ENCODE data around the gene ARHGAP32. TPM values are rescaled to one million over a fixed set of nuclear protein-coding genes. Genes with fewer than 3 reads are reported as not detected.

The ARHGAP32 gene
- total RNA-seq, 1 donor from 2014 or later, result 10.7 TPM

DNA sequence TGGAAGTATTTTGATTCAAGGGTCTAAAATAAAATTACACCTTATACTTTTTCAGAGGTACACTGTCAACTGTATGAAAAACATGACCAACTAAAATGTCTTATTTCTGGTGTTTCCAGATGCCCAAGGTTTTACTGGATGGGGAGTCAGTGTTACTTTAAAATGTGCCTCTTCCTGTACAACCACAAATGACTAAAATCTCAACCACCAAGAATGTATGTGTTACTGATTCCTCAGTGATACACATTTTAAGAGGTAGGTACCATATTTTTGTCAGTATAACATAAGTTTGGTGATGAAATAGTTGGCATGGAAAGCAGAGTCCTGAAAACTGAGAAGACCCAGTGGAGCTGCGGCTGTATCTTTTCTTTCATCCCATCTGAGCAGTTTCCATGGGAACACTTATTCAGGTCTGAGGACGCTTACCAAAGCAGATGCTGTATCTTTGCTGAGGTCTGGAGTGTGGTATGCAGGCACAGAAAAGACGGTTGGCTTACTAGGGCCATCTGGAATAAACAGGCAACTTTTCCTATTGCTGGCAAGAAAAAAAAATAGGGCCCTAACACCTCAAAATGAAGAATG, 228.3 kb downstream of the ARHGAP32 start:
- ATAC-seq, result no peak

GRCh38 chr11:128962896-128963295, 229.2 kb downstream of the ARHGAP32 start:
- no peak for DNase-seq (ENCODE audit: low spot score)
- ATAC-seq, result no peak

More for the DNA sequence above, 228.3 kb downstream of the ARHGAP32 start:
- no peak for DNase-seq (ENCODE audit: low spot score)

DNA sequence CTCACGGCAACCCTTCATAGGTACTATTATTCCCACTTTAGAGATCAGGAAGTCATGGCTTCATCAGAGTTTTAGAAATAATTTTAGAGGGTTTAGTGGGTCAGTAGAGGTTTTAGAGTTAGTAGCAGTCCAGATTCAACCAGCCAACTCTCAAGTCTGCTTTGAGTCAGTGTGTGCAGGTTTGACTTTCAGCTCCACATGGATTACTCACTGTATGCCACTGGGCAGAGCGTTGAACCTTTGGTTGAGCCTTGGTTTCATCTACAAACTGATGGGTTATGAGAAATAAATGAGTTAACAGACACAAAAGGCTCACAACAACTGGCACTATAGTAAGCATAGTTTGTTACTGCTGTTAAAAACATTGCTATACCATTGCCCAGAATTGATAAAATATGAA, 230.5 kb downstream of the ARHGAP32 start:
- DNase-seq (ENCODE audit: low spot score), result no peak
- no peak for ATAC-seq

- no peak for DNase-seq (ENCODE audit: low spot score)
- peak; percentile 20 for ATAC-seq
Measured at GRCh38 chr11:128957202-128957482, 235.0 kb downstream of the ARHGAP32 start.

DNA sequence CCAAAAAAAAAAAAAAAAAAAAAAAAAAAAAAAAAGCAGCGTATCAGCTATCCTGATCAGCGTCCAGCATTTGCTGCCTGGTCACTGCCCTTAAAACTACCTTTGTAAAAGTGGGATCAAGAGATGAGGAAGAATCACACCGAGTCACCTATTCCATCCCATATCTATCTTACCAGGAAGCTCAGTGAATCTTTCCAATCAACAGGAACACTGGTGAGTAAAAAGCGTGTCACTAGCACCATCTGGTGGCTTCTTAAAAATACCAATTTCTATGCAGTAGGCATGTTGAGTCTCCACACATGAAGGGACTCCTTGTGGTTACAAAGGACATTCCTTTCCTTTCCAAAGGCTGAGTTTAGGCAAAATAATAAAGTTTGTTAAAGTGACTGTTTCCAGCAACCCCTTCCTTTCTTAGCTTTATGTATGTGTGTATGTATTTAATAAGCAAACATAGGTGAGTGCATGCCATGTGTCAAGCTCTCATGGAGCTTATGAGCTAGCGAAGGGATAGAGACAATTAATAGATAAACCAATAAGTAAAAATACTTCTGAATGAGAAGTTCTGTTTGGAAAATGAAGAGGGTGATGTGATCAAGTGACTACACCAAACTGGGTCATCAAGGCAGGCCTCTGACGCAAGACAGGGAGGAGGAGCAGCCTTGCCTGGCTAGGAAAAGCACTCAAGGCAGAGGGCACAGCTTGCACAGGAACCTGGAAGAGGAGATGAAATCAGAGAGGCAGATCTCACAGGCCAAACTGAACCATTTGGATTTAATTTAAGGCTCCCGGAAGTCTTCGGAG, 235.5 kb downstream of the ARHGAP32 start:
- ATAC-seq (peak; percentile 91), DNase-seq (ENCODE audit: low spot score) (no peak)

GRCh38 chr11:128955636-128956035, 236.5 kb downstream of the ARHGAP32 start:
- ATAC-seq (no peak), DNase-seq (ENCODE audit: low spot score) (no peak)

DNA sequence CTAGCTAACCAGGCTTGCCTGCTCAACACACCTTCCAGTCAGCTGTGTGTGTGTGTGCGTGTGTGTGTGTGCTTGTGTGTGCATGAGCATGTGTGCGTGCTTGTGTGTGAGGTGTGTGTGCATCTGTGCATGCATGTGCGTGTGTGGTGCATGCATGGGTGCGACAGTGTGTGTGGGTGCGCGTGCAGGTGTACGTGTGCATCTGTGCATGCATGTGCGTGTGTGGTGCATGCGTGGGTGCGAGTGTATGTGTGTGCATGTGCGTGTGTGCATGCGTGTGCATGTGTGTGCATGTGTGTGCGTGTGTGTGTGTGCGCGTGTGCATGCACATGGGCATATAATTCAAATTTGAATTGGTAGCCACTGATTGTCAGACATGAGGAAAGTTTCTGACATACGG, 239.0 kb downstream of the ARHGAP32 start:
- no peak for ATAC-seq
- DNase-seq (ENCODE audit: low spot score), result no peak

DNA sequence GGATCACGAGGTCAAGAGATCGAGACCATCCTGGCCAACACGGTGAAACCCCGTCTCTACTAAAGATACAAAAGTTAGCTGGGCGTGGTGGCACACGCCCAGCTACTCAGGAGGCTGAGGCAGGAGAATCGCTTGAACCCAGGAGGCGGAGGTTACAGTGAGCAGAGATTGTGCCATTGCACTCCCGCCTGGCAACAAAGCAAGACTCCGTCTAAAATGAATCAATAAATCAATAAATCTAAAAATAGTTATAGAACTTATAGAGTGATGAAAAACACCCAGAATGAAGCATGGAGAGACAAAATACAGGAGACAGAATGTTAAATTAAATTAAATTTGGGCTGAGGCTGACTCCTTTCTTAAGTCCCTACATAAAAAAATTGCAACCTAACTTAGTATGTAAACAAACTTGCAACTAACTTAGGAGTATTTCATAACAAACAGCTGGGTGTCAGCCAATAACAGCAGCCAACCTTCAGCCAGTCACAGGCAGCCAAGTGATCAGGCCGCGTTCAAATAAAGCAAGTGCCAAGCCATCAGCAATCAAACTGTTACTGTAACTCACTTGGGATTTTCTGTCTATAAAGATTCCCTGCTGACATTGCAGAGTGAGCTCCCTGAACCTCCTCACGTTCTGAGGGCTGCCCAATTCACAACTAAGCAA, 242.2 kb downstream of the ARHGAP32 start:
- ATAC-seq (peak; percentile 74), DNase-seq (ENCODE audit: low spot score) (peak; percentile 55)

DNA sequence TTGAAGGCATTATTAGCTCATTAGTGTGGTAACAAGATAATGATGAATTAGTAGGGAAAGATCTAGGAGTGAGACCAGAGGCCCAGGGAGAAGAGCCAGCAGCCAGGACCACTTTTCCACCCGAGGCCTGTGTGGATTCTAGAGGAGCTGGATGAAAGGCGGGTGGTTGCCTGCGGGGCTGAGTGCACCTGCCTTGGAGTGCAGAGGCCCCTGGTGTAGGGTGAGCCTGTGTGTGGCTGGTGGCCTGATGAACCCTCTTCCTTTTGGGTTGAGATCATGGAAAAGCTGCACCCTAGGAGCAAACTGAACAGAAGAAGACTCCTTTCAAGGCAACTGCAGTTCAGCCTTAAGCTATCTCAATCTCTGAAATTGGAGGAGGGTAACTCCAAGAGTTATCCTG, 243.5 kb downstream of the ARHGAP32 start:
- ATAC-seq, result no peak
- no peak for DNase-seq (ENCODE audit: low spot score)

GRCh38 chr11:128947773-128948172, 244.4 kb downstream of the ARHGAP32 start:
- DNase-seq (ENCODE audit: low spot score), result no peak

DNA sequence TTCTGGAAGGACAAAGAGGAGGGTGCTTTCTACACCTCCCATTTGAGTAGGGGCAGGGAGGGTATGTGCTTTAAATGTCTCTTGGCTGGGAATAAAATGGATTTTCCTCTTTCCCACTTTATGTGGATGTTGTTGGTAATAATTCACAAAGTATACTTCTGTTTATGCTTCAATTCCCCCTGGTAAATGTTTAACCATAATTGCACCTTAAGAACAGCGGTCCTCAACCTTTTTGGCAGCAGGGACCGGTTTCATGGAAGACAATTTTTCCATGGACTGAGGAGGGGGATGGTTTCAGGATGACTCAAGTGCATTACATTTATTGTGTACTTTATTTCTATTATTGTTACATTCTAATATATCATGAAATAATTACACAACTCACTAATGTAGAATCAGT, 245.5 kb downstream of the ARHGAP32 start:
- ATAC-seq (no peak), DNase-seq (ENCODE audit: low spot score) (no peak)

More at GRCh38 chr11:128947773-128948172, 244.4 kb downstream of the ARHGAP32 start:
- no peak for ATAC-seq

- DNase-seq (ENCODE audit: low spot score) (no peak), ATAC-seq (no peak)
Measured at GRCh38 chr11:128943428-128943976, 248.6 kb downstream of the ARHGAP32 start.

DNA sequence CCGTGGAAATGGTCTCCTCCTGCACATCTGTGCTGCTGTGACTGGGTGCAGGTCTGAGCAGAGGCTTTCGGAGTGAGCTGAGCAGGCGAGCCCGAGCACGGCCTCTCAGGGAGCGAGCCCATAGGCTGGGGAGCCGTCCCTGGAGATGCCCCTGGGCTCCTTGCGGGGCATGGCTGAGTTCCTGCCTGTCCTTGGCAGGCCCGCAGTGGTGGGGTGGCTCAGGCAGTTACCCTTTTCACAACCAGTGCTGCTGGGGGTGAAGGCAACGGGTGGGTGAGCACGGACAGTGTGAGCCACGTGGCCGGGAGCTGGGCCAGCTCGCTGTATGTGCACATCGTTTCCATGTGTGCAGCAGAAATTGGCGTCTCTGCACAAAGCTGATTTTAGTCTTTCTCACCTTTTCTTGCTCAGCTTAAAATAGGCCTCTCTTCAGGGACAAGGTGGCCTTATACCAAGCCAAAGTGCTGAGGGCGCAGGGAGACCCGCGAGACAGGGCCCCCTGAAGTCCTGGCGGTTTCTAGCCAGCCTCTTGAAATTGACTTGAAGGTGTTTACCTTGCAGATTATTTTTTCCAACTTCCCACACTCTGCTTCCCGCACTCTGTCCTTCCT, 249.2 kb downstream of the ARHGAP32 start, which contains the start of gene TP53AIP1:
TP53AIP1 (minus strand) TSS at position 55 of the 611 bp plus-strand sequence. CDS start 5,053 bp downstream, outside the sequence.
- ATAC-seq, result no peak
- DNase-seq (ENCODE audit: low spot score), result no peak

DNA sequence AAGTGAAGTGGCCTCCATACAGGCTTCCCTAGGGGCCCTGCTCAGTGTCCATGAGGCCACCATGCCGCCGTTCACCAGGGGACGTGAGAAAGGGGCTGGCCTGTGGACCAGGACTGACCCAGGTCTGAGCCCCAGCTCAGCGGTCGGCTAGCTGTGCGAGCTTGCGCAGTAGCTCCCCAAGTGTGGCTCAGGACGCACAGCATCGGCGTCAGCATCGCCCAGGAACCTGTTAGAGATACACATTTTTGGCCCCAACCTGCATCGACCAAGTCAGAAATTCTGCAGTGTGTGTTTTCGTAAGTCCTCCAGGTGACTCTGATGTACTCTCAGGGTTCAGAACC, 249.9 kb downstream of the ARHGAP32 start:
- DNase-seq (ENCODE audit: low spot score) (no peak), ATAC-seq (no peak)

- ATAC-seq, result no peak
Measured at GRCh38 chr11:128941573-128942271, 250.4 kb downstream of the ARHGAP32 start.

GRCh38 chr11:128941110-128941509, 251.0 kb downstream of the ARHGAP32 start:
- no peak for ATAC-seq

More at GRCh38 chr11:128941573-128942271, 250.4 kb downstream of the ARHGAP32 start:
- DNase-seq (ENCODE audit: low spot score), result no peak

DNA sequence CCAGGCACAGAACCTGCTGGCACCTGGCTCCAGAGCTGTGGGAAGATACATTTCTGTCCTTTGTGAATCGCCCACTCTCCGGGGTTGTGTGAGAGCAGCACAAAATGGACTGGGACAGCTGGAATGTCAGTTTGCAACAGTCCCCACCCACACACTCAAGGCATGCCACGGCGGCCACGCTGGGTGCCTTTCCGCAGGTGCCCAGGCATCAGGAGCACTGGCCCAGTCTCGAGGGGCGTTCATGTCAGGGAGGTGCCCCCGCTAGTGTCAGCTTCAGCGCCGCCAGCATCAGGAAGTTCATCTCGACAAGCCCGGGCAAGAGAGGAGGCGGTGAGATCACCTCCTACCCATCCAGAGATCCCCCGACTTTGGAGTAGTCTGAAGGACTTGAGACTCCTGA, 251.5 kb downstream of the ARHGAP32 start:
- no peak for ATAC-seq
- no peak for DNase-seq (ENCODE audit: low spot score)

More at GRCh38 chr11:128941110-128941509, 251.0 kb downstream of the ARHGAP32 start:
- DNase-seq (ENCODE audit: low spot score), result no peak

GRCh38 chr11:128940156-128940555, 252.0 kb downstream of the ARHGAP32 start:
- ATAC-seq (no peak), DNase-seq (ENCODE audit: low spot score) (no peak)

DNA sequence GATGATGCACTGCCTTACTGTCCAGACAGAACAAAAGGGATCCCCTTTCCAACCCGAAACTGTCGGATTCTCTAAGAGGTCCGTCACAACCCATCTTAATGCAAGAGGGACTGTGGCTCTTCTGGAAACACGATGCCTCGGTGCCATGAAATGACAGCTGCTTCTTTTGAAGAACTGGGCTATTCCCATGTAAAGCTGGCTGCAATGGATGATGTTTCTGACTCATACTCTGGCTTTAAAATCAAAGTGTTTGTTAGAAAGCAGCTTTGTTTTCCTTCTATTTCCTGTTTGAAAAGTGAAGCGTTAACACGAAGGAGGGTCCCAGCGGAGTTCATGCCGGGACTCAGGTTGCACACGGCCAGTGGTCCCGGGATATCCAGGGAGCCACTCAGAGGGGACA, 252.5 kb downstream of the ARHGAP32 start:
- no peak for ATAC-seq
- no peak for DNase-seq (ENCODE audit: low spot score)

DNA sequence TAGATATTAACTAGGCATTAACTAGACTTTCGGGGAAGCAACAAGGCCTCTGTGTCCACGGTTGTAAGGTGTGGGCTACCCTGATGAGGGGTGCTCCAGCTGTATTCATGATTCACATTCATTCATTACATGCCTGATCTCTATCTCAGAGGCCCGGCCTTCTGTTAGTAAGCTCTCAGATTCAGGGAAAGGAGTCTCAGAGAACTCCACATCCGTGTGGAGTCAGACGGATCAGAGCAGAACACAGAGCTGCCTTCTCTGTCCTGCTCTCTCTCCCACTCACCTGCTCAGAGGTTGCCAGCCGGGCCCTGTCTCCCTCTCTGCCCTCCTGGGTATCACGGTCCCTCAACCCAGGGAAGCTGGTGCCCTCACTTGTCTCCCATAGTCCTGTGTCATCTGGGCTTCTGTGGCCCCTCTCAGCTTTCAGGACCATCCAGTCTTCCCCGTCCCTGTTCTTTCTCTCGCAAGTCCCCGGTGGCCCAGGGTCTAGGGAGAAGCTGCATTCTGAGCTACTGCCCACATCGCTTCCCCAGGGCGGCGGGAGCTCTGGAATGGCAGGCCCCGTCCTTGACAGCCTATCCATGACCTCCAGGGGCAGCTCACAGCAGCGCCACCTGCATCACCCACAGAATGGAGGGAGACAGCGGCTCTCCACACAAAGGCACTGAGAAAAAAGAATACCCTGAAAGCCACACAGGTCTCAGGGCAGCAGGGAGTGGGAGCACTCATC, 253.8 kb downstream of the ARHGAP32 start:
- ATAC-seq, result no peak
- DNase-seq (ENCODE audit: low spot score), result no peak

Measured in left lobe of liver (tissue), 2 donors.